IPS-18a (cell line): ENCODE measurements around the gene CYBRD1.

Experiments
- H3K27ac ChIP-seq: one replicate; pipeline ENCODE4 v1.5.1; 2013; ENCODE audit warnings: low read length
- H3K27me3 ChIP-seq: one replicate; pipeline ENCODE4 v1.6.1; 2013; ENCODE audit warnings: mild to moderate bottlenecking, low read length; ENCODE audit not compliant: control insufficient read depth, insufficient read depth
- H3K36me3 ChIP-seq: one replicate; pipeline ENCODE4 v1.6.1; 2013; ENCODE audit warnings: low read depth, low read length; ENCODE audit not compliant: control insufficient read depth
- H3K4me1 ChIP-seq: one replicate; pipeline ENCODE4 v1.6.1; 2013; ENCODE audit warnings: low read depth, low read length; ENCODE audit not compliant: control insufficient read depth
- H3K4me3 ChIP-seq: one replicate; pipeline ENCODE4 v1.5.1; 2013; ENCODE audit warnings: low read length
- H3K9ac ChIP-seq: one replicate; pipeline ENCODE4 v1.6.1; 2013; ENCODE audit warnings: mild to moderate bottlenecking, low read length, moderate library complexity
- H3K9me3 ChIP-seq: one replicate; pipeline ENCODE4 v1.6.1; 2013; ENCODE audit warnings: low read depth, low read length; ENCODE audit not compliant: control insufficient read depth

Gene CYBRD1, protein sequence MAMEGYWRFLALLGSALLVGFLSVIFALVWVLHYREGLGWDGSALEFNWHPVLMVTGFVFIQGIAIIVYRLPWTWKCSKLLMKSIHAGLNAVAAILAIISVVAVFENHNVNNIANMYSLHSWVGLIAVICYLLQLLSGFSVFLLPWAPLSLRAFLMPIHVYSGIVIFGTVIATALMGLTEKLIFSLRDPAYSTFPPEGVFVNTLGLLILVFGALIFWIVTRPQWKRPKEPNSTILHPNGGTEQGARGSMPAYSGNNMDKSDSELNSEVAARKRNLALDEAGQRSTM

DNA sequence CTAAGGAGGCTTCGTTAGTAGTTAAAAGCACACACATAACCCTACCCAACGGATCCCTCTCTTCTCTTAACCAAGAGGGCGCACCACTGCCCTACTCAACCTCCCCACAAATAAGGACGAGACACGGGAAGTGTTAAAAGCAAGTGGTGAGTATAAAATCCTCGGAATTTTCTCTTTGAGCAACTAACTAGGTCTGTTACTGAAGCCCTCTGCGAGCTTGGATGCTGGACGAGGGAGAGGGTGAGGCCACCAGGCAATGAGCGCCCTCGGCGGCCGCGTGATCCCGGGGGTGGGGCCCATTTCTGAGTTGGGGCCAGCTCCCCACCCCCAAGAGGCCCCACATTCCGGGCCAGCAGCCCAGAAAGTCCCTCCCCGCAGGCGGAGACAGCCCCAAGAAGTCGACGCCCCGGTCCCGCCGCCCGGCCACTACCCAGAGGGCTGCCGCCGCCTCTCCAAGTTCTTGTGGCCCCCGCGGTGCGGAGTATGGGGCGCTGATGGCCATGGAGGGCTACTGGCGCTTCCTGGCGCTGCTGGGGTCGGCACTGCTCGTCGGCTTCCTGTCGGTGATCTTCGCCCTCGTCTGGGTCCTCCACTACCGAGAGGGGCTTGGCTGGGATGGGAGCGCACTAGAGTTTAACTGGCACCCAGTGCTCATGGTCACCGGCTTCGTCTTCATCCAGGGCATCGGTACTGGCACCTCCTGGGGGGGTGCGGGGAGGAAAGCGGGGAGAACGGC lies at the start of gene CYBRD1:
Gene CYBRD1, plus strand, starts transcription at position 423 of the 736 bp plus-strand sequence. Its CDS starts 72 bp downstream, at position 495.
- H3K9ac ChIP-seq: peak within 1 kb of the TSS; percentile 73
- no peak within 1 kb of the TSS for H3K27ac ChIP-seq
- peaks cover 16% of the 10 kb centered on the region for H3K4me1 ChIP-seq
- H3K9me3 ChIP-seq: no peaks in the 10 kb centered on the region
- H3K27me3 ChIP-seq: peaks cover 19% of the 10 kb centered on the region
- H3K36me3 ChIP-seq: no peaks in the 10 kb centered on the region
- H3K4me3 ChIP-seq: peak within 1 kb of the TSS; percentile 84

- no peak overlapping the region for H3K4me3 ChIP-seq
- H3K9ac ChIP-seq: no peak overlapping the region
- no peaks in the 10 kb centered on the region for H3K9me3 ChIP-seq
- peaks cover 40% of the 10 kb centered on the region for H3K36me3 ChIP-seq
- H3K4me1 ChIP-seq: no peaks in the 10 kb centered on the region
- H3K27me3 ChIP-seq: no peaks in the 10 kb centered on the region
- H3K27ac ChIP-seq: no peak overlapping the region
Observed at GRCh38 chr2:171475979-171476378, 46.3 kb upstream of the CYBRD1 start.

- peaks cover 35% of the 10 kb centered on the region for H3K36me3 ChIP-seq
- no peaks in the 10 kb centered on the region for H3K9me3 ChIP-seq
- H3K27ac ChIP-seq: no peak overlapping the region
- H3K27me3 ChIP-seq: no peaks in the 10 kb centered on the region
- no peak overlapping the region for H3K9ac ChIP-seq
- H3K4me1 ChIP-seq: peaks cover 8% of the 10 kb centered on the region
- no peak overlapping the region for H3K4me3 ChIP-seq
Observed at GRCh38 chr2:171478345-171478744, 43.9 kb upstream of the CYBRD1 start.

DNA sequence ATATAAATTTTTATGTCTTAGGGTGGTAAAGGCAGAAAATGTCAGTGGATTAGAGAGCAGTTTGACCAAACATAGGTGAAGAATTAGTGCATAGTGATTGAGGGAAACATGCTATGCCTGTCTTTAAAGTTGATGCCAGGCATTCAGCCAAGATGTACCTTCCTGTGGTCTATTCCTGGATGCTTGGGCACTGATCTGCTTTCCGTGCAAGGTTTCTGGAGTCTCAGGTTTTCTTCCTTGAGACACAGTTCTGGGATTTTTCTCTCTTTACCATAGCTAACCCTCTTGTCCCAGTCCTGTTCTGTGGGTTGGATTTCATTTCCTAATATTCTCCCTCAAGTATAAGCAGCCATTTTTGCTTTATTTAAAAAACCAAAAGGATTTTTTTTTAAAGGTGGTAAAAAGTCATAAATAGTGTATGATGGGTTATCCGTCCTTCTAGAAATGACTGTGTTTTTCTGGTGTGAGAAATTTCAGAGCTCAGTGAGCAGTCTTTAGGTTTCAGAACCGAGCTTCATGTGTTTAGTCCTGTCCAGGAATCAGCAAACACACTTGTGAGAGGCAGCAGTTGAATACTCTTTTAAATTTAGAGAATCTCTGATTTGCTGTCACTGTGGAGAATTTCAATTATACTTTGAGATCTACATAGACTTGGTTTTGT lies 43.0 kb upstream of the CYBRD1 start:
- Histone ChIP-seq H3K4me3 (no peak overlapping the region), H3K4me1 (peaks cover 8% of the 10 kb centered on the region), H3K27me3 (no peaks in the 10 kb centered on the region), H3K9me3 (no peaks in the 10 kb centered on the region), H3K9ac (no peak overlapping the region), H3K36me3 (peaks cover 25% of the 10 kb centered on the region), H3K27ac (no peak overlapping the region)

DNA sequence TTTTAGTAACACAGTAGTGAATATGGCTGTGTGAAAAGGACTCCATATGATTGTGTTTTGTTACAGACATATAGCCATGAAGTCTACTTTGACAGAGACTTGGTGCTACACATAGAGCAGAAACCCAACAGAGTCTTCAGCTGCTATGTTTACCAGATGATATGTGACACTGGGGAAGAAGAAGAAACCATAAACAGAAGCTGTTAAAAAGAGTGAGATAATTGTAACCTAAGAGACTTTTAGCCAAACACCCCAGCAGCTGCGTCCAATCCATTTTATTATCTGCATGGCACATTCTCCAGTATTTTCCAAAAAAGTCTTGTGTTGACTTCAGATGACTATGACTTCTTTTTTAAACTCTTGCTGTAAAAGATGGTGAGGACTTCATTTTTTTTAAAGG lies 41.4 kb upstream of the CYBRD1 start:
- H3K36me3 ChIP-seq: peaks cover 15% of the 10 kb centered on the region
- H3K27me3 ChIP-seq: no peaks in the 10 kb centered on the region
- H3K9me3 ChIP-seq: no peaks in the 10 kb centered on the region
- no peak overlapping the region for H3K9ac ChIP-seq
- no peak overlapping the region for H3K4me3 ChIP-seq
- H3K27ac ChIP-seq: no peak overlapping the region
- peaks cover 8% of the 10 kb centered on the region for H3K4me1 ChIP-seq

GRCh38 chr2:171482308-171482707 lies 40.0 kb upstream of the CYBRD1 start:
- Histone ChIP-seq H3K27ac (no peak overlapping the region), H3K4me3 (no peak overlapping the region), H3K36me3 (peaks cover 15% of the 10 kb centered on the region), H3K27me3 (no peaks in the 10 kb centered on the region), H3K9ac (no peak overlapping the region), H3K9me3 (no peaks in the 10 kb centered on the region), H3K4me1 (peaks cover 8% of the 10 kb centered on the region)

- H3K27me3 ChIP-seq: no peaks in the 10 kb centered on the region
- H3K27ac ChIP-seq: no peak overlapping the region
- H3K9me3 ChIP-seq: no peaks in the 10 kb centered on the region
- H3K4me1 ChIP-seq: peaks cover 8% of the 10 kb centered on the region
- no peak overlapping the region for H3K9ac ChIP-seq
- H3K4me3 ChIP-seq: no peak overlapping the region
- peaks cover 11% of the 10 kb centered on the region for H3K36me3 ChIP-seq
Observed at GRCh38 chr2:171482877-171483276, 39.4 kb upstream of the CYBRD1 start.

- Histone ChIP-seq H3K4me1 (peaks cover 8% of the 10 kb centered on the region), H3K36me3 (peaks cover 9% of the 10 kb centered on the region), H3K9me3 (no peaks in the 10 kb centered on the region), H3K27me3 (no peaks in the 10 kb centered on the region), H3K9ac (no peak overlapping the region), H3K27ac (no peak overlapping the region), H3K4me3 (no peak overlapping the region)
Observed at GRCh38 chr2:171483793-171484192, 38.5 kb upstream of the CYBRD1 start.

DNA sequence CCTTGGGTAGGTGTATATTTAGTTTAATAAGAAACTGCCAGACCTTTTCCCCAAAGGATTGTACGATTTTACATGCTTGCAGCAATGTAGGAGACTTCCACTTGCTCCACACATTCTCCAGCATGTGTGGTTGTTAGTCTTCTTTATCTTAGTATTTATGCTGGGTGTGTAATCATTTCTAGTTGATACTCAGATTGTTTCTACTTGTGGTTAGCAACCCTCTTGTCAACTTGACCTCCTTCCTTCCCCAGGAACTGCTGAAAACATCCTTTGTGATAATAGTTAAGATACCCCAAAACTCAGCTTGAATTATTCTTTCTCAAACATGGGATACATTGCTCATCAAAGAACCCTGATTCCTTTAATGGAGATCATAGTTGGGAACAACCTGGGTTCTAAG lies 37.2 kb upstream of the CYBRD1 start:
- Histone ChIP-seq H3K27ac (no peak overlapping the region), H3K9me3 (no peaks in the 10 kb centered on the region), H3K9ac (no peak overlapping the region), H3K27me3 (no peaks in the 10 kb centered on the region), H3K36me3 (peaks cover 9% of the 10 kb centered on the region), H3K4me3 (no peak overlapping the region), H3K4me1 (peaks cover 8% of the 10 kb centered on the region)

DNA sequence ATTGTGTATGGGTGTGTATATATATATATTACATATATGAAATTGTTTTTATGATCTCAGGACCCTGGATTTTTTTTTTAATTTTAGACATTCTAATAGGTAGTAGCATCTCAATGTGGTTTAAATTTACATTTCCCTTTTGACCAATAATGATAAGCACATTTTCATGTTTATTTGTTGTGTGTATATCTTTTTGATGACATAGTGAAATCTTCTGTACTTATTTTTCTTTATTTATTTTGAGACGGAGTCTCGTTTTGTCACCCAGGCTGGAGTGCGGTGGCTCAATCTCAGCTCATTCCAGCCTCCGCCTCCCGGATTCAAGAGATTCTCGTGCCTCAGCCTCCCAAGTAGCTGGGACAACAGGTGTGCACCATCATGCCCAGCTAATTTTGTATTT lies 35.1 kb upstream of the CYBRD1 start:
- Histone ChIP-seq H3K36me3 (no peaks in the 10 kb centered on the region), H3K27ac (no peak overlapping the region), H3K4me1 (peaks cover 12% of the 10 kb centered on the region), H3K9me3 (no peaks in the 10 kb centered on the region), H3K9ac (no peak overlapping the region), H3K27me3 (no peaks in the 10 kb centered on the region), H3K4me3 (no peak overlapping the region)

DNA sequence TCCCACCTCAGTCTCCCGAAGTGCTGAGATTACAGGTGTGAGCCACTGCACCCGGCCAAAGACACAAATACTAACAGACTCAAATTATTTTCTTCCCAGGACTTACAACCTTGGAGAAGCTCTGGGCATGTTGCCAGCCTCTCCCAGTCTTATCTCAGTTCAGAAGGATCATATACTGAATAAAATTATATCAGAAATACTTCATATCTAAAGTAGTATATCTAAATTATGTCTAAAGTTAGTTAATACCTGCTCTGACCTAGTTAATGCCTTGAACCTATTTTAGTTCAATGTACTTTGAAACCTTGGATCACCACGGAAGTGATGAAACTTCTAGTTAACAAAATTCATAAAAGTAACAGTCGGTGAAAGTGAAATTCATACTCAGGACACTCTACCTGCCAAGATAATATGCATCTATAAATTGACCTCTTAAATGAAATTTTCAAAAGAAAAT lies 34.4 kb upstream of the CYBRD1 start:
- no peak overlapping the region for H3K9ac ChIP-seq
- no peak overlapping the region for H3K27ac ChIP-seq
- H3K4me3 ChIP-seq: no peak overlapping the region
- peaks cover 6% of the 10 kb centered on the region for H3K4me1 ChIP-seq
- no peaks in the 10 kb centered on the region for H3K27me3 ChIP-seq
- no peaks in the 10 kb centered on the region for H3K36me3 ChIP-seq
- no peaks in the 10 kb centered on the region for H3K9me3 ChIP-seq
